Astrocyte of the hippocampus (primary cell): ENCODE measurements around the gene SERTM1.

Experiments
- DNase-seq: peaks from one replicate; pipeline ENCODE4 v3.0.0; 2011; ENCODE audit warnings: low read depth, low spot score

SERTM1 gene

DNA sequence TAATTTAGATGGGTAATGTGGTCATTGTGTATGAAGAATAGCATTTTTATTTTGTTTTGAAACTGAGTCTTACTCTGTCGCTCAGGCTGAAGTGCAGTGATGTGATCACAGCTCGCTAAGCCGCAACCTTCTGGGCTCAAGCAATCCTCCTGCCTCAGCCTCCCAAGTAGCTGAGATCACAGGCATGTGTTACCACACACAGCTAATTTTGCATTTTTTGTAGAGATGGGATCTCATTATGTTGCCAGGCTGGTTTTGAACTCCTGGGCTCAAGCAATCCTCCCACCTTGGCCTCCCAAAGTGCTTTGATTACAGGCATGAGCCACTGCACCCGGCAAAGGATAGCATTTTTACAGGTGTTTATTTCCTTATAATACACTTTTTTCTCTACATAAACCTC is 36.6 kb downstream of the SERTM1 start:
- no peak for DNase-seq

DNA sequence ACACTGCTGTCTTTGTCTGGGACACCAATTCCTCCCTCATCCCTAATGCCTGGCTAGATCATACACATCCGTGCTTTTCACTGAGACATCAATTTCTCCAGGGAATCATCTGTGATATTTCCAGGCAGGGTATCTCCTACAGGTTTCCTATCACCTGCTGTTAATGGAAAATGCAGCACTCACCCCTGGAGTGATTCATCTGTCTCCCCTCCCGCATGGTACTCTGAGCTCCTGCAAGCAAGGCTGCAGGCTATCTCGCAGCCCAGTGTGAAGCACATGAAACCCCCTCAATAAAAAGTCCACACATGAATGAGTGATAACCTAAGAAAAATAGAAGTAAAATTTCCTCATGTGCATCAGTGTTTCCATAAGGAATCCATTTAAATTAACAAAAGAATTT is 38.5 kb downstream of the SERTM1 start:
- DNase-seq = no peak

DNA sequence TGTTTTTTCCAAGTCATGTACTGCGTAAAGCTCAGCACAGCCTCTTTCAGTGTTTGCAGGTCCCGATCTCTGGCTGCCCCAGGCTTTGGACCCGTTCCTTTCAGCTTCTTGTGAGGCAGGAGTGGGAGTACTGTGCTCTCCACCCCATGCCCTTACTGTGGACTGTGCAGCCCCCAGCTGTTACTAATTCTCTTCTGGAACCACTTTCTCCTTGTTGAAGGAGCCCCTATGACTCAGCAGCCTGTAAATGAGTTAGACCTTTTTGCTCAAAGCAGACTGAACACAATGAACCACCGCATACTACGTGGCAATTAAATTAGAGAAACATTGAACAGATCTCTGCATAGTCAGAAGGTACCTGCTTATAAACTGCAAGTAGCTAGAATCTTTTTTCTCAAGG is 39.0 kb downstream of the SERTM1 start:
- DNase-seq = peak; percentile 76

DNA sequence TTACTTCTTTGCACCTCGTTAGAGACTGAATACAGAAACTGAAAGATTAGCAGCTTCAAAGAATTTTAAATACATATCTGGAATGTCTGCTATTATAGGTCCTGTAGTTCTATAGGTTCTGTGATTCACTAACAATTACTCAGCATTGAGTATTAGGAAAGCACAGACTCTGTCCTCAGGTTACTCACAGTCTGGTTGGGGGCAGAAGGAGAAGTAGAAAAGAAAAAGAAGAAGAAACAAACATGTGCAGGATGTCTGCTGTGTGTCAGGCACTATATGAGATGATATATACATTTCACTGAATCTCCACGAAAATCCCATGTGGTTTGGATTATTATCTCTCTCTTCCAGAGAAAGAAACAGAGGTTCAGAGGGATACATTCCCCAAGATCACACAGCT is 40.1 kb downstream of the SERTM1 start:
- no peak for DNase-seq

DNA sequence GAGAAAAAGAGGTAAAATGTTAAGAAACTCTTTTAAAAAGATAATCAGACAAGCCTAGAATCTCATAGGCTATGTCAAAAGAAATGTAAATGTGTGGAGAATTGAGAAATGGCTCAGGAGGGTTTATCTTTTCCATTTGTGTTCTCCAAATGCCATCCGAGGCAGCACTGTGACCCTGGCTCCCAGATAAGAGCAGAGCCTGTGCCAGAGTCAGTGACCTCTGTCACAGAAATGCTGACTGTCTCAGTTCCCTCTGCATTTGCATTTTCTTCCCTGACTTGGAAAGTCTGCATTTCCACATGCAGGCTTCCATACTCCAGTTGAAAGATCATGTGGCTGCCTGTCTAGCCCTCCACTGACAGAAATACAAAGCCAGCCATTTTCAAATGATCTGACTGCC is 42.0 kb downstream of the SERTM1 start:
- DNase-seq = no peak

DNA sequence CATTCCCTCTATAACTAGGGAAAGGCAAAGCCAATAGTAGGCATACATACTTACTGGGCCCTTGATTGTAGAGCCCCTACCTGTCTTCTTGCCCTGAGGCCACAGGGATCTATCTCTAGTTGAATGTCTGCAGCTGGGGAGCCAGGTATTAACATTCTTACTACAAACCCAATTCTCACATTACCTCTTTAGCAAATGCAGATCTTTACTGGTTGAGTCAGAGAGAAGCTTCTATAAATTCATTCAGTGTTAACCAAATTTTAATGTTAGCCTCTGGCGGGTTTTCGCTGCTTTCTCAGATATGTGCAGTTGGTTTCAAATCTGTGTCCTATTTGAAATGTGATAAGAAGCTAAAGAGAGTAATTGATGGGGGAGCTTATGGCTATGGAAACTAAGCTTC is 43.2 kb downstream of the SERTM1 start:
- no peak for DNase-seq

DNA sequence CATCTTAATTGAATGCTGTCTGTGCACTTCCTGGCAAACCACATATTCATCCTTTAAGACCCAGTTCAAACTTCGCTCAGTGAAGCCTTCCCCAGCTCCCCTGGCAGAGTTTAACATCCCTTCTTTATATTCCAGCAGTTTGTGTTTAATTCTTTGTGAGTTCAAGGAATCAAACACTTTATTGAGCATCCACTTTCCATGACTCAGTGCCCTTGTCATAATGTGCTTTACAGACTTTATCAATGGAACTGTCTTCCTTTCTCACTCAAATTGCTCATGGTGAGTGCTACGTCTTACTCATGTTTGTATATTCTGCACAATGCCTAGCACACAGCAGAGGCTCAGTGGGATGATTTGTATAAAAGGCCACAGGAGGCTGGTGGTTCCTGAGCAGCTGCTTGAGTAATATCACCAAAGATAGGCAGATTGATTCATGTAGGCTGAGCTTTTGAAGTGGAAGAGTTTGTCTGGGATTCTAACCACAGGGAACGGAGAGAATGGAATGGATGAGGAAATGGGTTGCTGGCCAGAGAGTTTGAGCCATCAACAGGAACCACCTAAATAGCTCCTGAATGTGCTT is 44.2 kb downstream of the SERTM1 start:
- peak; percentile 68 for DNase-seq

DNA sequence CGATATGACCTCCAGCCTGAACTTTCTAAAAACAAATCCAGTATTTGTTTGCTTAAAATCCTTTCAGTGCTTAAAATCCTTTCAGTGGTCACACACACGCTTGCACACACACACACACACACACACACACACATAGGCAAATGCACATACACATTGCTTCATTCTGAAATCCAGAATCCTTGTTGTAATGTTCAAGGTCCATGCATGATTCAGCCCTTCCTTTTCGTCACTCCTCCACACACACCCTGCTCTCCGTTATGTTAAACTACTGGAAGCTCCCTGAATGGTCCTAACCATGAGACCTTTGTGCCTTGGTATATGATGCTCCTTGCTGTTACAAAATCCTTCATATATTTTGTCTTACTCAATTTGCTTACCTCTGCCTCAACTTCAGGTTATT is 44.9 kb downstream of the SERTM1 start:
- peak; percentile 17 for DNase-seq

DNA sequence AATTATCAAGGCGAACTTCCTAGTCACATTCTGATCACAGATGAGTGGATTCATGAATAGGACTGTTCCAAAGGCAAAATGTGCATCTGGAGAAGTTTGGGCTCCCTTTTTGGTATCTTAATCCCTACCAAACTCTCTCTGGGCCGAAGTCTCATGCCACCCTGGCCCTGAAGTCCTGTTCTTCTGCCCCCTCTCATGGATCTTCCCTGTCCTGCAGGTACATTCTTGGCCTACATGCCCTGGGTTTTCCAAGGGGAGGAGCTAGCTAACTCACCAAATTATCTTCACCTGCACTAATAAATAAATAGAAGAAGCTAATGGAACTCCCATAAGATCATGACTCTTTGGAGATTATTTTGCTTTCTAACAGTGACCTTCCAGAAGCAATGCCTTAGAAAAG is 50.3 kb downstream of the SERTM1 start:
- DNase-seq = no peak

DNA sequence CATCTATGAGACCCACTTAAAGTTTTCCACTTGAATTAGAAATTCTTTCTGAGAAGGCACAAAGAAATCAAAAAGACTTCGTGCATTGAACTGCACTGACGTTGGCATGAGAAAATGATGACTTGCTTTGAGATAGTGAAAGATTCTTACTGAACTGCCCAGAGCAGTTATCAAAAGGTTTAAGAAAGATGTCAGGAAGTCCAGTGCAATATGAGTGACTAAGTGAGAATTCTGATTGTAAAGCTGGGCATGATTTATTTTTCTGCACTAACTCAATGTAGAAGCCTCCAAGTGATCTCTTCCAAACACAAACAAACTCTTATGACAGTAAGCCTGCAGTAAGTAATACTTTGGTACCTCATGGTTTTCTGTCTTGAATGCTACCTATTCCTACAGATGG is 52.1 kb downstream of the SERTM1 start:
- no peak for DNase-seq

DNA sequence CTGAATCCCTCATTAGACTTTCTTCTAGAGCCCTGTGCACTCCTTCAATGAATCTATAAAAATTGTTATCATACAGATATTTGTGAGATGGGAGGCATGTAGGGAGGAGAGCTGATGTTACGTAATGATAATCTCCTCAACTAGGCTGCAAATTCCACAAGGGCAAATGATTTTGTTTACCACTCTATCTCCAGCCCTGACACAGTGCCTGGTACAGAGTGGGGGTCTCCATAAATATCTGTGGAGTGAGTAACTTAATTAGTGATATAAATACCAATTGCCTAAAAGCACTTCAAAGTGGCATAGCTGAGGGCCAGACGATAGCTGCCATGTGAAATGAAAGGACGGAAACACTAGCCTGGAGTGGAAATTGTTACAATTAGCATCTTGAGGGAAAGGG is 54.2 kb downstream of the SERTM1 start:
- DNase-seq = no peak

DNA sequence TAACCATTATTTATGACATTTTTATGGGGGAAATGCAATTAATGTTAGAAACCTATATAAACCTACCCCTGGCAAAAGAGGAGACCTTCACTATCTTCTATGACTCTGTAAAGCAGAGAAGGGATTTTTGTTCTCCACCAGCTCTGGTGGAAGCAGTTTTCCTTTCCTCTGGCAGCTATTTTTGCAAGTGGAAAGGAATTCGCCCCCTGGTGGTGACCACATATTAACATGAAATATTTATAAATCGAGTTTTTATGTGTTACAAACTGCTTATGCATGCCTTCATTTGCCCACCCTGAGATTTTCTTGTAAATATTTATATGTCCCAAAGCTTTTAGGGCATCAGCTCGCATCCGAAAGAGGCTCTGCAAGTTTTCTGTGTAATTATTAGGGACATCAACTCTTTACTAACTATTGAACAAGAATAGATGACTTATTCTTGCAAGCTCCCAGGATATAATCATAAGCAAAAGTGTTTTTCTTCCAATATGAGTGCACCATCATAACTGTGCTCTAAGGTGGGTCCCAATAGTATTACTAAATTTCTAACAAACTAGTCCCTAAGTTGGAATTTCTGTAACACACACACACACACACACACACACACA is 62.4 kb downstream of the SERTM1 start:
- peak; percentile 78 for DNase-seq

DNA sequence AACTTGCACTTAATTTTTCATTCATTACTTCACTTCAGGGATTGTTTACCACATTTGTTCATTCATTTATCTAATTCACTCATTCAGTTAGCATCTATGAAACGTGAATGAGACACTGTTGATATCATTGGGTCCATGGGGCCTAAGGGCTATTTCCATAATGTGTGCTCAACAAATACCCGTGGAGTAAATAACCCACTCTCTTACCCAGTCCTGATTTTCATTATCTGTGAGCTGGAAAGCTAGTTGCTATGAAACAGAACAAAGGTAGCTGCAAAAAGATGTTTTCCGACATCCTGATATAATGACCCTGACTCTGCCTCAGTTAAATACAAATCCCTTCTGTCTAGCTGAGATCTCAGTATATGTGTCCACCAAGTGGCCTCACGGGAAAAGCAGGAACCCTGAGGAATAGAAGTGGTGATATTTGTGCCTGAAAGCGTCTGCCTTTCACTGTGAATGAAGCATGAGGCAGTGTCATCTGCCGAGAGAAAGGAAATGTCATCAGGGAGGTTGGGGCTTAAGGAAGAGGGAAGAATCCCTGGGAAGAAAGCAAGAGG is 63.8 kb downstream of the SERTM1 start:
- DNase-seq = no peak

DNA sequence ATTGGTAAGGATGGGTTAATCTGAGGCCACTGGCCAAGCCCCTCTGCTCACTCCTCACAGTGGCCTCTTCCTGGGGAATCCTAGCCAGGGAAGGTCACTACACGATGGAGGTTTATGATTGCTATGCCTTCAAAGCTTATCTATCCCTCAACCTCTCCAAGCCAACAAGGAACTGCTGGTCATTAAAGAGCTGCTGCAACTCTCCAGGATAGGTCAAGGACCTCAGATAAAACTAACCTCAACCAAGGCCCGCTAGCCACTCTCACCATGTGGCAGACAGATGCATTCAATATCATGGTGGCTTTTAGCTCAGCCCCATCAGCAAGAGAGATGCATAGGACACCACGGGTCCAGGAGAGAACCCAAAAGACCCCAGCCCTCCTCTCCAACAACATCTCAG is 71.6 kb downstream of the SERTM1 start:
- DNase-seq = no peak

DNA sequence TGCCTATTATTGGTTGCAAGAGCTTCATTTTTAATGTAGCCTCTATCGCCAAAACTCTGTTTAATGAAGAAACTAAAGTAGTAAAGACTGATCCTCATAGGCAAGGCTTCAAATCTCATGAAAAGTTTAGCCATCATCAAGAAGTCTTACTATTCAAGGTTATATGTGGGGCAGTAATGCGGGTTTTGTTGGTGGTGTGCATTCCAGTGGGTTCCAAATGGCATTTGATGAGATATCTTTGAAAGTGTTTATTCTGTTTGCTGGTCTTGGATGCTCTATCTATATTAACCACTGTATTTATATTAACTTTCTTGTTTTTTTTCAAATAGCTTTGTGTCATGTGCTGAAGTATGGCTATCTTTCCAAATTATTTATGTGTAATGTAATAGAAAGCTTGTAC is 72.2 kb downstream of the SERTM1 start:
- no peak for DNase-seq
